Measurements from ENCODE around the gene NCBP1.

DNA sequence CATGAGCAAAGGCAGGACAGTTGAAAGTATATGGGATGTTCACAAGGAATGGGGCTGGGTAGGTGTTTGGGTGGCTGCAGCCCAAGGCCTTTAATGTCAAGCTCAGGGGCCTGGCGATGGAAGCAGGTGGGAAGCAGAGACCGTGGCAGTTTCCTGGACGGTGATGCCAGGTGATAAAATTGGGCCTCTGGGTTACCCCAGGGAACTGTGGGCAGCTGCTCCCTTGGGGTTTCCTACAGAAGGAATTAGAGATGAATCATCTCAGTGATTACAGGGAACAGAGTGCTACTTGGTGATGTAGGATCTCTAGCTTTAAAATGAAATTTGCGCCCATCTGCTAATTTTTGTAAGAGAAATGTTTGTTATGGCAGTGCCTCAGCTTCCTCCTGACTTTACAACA is 39.7 kb upstream of the NCBP1 start:
- TF ChIP-seq CTCF (conservative IDR thresholded peaks at IDR 0.05; ENCODE audit: low read depth, low read length) (no peak), POLR2A (IDR thresholded peaks at IDR 0.05; ENCODE audit: low read depth, low read length) (no peak), CHD1 (IDR thresholded peaks at IDR 0.05; ENCODE audit: low read depth, low read length) (no peak), MXI1 (IDR thresholded peaks at IDR 0.05; ENCODE audit: borderline replicate concordance, low read depth, low read length) (no peak), RAD21 (IDR thresholded peaks at IDR 0.05; ENCODE audit: low read length) (no peak), BHLHE40 (IDR thresholded peaks at IDR 0.05; ENCODE audit: low read depth, low read length) (no peak), FOS (IDR thresholded peaks at IDR 0.05; ENCODE audit: low read depth, low read length) (no peak)
